Neural progenitor cell (in vitro differentiated cells): ENCODE results near the gene RPS6KA5.

Source experiments
- CTCF ChIP-seq: fragments of 200-600 bp; sonication (generic); IDR thresholded peaks from 2 replicates; pipeline ENCODE4 v1.5.1; 2017; ENCODE audit warnings: antibody characterized with exemption, mild to moderate bottlenecking
- EZH2phosphoT487 ChIP-seq: fragments of 200-600 bp; sonication (generic); IDR thresholded peaks from 2 replicates; pipeline ENCODE4 v1.6.1; 2017; ENCODE audit warnings: antibody characterized with exemption

GRCh38 chr14:90981636-90982035, 78.8 kb downstream of the RPS6KA5 start:
- TF ChIP-seq CTCF: no peak
- TF ChIP-seq EZH2phosphoT487: no peak
